ENCODE results near the gene NRDC. TPM values are rescaled to one million over a fixed set of nuclear protein-coding genes. Genes with fewer than 3 reads are reported as not detected.

Gene NRDC, protein sequence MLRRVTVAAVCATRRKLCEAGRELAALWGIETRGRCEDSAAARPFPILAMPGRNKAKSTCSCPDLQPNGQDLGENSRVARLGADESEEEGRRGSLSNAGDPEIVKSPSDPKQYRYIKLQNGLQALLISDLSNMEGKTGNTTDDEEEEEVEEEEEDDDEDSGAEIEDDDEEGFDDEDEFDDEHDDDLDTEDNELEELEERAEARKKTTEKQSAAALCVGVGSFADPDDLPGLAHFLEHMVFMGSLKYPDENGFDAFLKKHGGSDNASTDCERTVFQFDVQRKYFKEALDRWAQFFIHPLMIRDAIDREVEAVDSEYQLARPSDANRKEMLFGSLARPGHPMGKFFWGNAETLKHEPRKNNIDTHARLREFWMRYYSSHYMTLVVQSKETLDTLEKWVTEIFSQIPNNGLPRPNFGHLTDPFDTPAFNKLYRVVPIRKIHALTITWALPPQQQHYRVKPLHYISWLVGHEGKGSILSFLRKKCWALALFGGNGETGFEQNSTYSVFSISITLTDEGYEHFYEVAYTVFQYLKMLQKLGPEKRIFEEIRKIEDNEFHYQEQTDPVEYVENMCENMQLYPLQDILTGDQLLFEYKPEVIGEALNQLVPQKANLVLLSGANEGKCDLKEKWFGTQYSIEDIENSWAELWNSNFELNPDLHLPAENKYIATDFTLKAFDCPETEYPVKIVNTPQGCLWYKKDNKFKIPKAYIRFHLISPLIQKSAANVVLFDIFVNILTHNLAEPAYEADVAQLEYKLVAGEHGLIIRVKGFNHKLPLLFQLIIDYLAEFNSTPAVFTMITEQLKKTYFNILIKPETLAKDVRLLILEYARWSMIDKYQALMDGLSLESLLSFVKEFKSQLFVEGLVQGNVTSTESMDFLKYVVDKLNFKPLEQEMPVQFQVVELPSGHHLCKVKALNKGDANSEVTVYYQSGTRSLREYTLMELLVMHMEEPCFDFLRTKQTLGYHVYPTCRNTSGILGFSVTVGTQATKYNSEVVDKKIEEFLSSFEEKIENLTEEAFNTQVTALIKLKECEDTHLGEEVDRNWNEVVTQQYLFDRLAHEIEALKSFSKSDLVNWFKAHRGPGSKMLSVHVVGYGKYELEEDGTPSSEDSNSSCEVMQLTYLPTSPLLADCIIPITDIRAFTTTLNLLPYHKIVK
- total RNA-seq, result 110 TPM
- 99.5 TPM for polyA plus RNA-seq (ENCODE audit: insufficient read depth, low read depth, low replicate concordance)
- long read RNA-seq, donor 1, transcript NRDC-211 (2 exons, 1,020 nt), result major isoform, 27 of 39 reads
- long read RNA-seq, donor 1, partial matches to known transcripts, result 8 of 39 reads
- long read RNA-seq, donor 1, other reads (novel, unspliced or antisense), result 0 of 39 reads
- long read RNA-seq, donor 2, transcript NRDC-211 (2 exons, 1,020 nt), result major isoform, 29 of 38 reads
- long read RNA-seq, donor 2, partial matches to known transcripts, result 8 of 38 reads
- long read RNA-seq, donor 2, other reads (novel, unspliced or antisense), result 0 of 38 reads
- long read RNA-seq, donor 3, transcript NRDC-211 (2 exons, 1,020 nt), result major isoform, 30 of 33 reads
- long read RNA-seq, donor 3, partial matches to known transcripts, result 0 of 33 reads
- long read RNA-seq, donor 3, other reads (novel, unspliced or antisense), result 0 of 33 reads
- long read RNA-seq, donor 4, transcript NRDC-211 (2 exons, 1,020 nt), result major isoform, 19 of 25 reads
- long read RNA-seq, donor 4, transcript NRDC-201 (31 exons, 3,691 nt), result minor isoform, 5 of 25 reads
- long read RNA-seq, donor 4, partial matches to known transcripts, result 0 of 25 reads
- long read RNA-seq, donor 4, other reads (novel, unspliced or antisense), result 0 of 25 reads
- long read RNA-seq, donor 5, partial matches to known transcripts, result 0 of 4 reads
- long read RNA-seq, donor 5, other reads (novel, unspliced or antisense), result 0 of 4 reads
- long read RNA-seq, donor 6, transcript NRDC-201 (31 exons, 3,691 nt), result minor isoform, 6 of 55 reads
- long read RNA-seq, donor 6, transcript NRDC-211 (2 exons, 1,020 nt), result major isoform, 38 of 55 reads
- long read RNA-seq, donor 6, partial matches to known transcripts, result 9 of 55 reads
- long read RNA-seq, donor 6, other reads (novel, unspliced or antisense), result 0 of 55 reads
- long read RNA-seq, donor 7, transcript NRDC-201 (31 exons, 3,691 nt), result major isoform, 21 of 51 reads
- long read RNA-seq, donor 7, partial matches to known transcripts, result 15 of 51 reads
- long read RNA-seq, donor 7, other reads (novel, unspliced or antisense), result 8 of 51 reads
- long read RNA-seq, donor 8, transcript NRDC-211 (2 exons, 1,020 nt), result major isoform, 19 of 21 reads
- long read RNA-seq, donor 8, partial matches to known transcripts, result 0 of 21 reads
- long read RNA-seq, donor 8, other reads (novel, unspliced or antisense), result 0 of 21 reads
- long read RNA-seq, donor 9, transcript NRDC-211 (2 exons, 1,020 nt), result major isoform, 12 of 18 reads
- long read RNA-seq, donor 9, partial matches to known transcripts, result 5 of 18 reads
- long read RNA-seq, donor 9, other reads (novel, unspliced or antisense), result 0 of 18 reads
- long read RNA-seq, donor 10, transcript NRDC-211 (2 exons, 1,020 nt), result major isoform, 31 of 36 reads
- long read RNA-seq, donor 10, partial matches to known transcripts, result 0 of 36 reads
- long read RNA-seq, donor 10, other reads (novel, unspliced or antisense), result 0 of 36 reads

DNA sequence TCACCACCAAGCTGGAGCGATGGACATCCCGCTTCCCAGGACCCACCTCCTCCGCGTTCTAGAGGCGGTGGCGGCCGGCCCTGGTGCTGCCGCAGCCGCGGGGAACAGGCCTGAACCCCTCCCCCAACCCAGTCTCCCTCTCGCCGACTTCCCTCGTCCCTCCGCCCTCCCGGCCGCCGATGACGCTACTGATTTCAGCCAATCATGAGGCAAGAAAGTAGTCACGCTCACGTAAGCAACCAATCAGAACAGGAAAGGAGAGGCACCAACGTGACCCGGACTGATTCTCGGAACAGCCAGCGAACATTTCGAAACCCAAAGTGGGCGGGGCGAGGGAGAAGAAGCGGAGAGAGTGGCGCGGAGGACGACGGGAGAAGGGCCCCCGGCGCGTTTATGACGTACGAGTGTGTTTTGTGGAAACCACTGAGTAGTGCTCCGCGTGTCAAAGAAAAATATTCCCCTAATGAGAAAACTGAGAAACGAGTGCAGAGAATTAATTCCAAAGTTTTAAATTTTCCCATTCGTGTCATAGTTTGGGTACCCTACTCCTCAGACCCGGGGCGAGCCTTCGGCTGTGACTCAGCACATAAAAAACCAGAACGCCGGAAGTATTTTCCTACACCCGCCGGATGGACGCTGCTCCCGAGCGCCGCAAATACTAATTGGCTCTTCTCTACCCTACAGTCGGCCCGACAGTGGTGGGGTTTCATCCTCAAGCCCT is at the start of gene NRDC:
NRDC (minus strand) TSS at position 112 of the 721 bp plus-strand sequence. CDS start 112 bp downstream, outside the sequence.
- Histone ChIP-seq H3K27ac (ENCODE audit: low read depth in 2 of 2, low read length in 2 of 2) (peak within 1 kb of the TSS; percentile 95 to 98), H3K36me3 (ENCODE audit: control insufficient read depth in 2 of 3, insufficient read depth in 3 of 3, low read length in 3 of 3) (no peaks in the 10 kb centered on the region), H3K4me1 (ENCODE audit: control insufficient read depth in 2 of 3, insufficient read depth in 2 of 3, low read depth in 1 of 3, low read length in 3 of 3) (peaks cover 0 to 6% (median 4%) of the 10 kb centered on the region in 3 donors), H3K27me3 (ENCODE audit: control insufficient read depth, insufficient read depth, low read length) (no peaks in the 10 kb centered on the region), H3K9me3 (ENCODE audit: control insufficient read depth in 2 of 3, insufficient read depth in 1 of 3, low read length in 3 of 3) (no peaks in the 10 kb centered on the region), H3K4me3 (ENCODE audit: low read length in 3 of 3) (peak within 1 kb of the TSS; percentile 92 to 98 (median 96)), H3K9ac (ENCODE audit: low read length in 3 of 3) (peak within 1 kb of the TSS; percentile 95 to 99 (median 95))
- DNase-seq (peak; percentile 100), FAIRE-seq (peak; percentile 98)
- intact Hi-C loops (cut with DNase I), result no loop called here
- TF ChIP-seq, protein P1, sequence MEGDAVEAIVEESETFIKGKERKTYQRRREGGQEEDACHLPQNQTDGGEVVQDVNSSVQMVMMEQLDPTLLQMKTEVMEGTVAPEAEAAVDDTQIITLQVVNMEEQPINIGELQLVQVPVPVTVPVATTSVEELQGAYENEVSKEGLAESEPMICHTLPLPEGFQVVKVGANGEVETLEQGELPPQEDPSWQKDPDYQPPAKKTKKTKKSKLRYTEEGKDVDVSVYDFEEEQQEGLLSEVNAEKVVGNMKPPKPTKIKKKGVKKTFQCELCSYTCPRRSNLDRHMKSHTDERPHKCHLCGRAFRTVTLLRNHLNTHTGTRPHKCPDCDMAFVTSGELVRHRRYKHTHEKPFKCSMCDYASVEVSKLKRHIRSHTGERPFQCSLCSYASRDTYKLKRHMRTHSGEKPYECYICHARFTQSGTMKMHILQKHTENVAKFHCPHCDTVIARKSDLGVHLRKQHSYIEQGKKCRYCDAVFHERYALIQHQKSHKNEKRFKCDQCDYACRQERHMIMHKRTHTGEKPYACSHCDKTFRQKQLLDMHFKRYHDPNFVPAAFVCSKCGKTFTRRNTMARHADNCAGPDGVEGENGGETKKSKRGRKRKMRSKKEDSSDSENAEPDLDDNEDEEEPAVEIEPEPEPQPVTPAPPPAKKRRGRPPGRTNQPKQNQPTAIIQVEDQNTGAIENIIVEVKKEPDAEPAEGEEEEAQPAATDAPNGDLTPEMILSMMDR (IDR thresholded peaks at IDR 0.05; ENCODE audit: borderline replicate concordance, extremely low read depth, insufficient read depth), result no peak

DNA sequence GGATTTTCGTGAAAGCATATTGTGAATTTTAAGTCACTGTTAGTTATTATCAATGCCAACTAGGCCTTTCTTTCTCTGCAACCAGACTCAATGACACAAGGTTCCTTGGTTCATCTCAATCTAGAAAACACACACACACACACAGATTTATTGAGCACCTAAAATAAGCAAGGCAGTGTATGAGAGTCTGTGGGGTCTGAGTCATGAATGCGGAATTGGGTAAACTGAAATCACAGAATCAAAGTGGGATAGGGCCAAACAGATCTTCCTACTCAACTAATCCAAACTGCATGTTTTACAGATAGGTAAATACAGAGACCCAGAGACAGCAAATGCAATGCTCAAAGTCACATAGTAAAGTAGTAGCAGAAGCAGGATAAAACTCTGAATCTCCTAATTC is 48.5 kb upstream of the NRDC start:
- TF ChIP-seq, protein P1 (IDR thresholded peaks at IDR 0.05; ENCODE audit: borderline replicate concordance, extremely low read depth, insufficient read depth), result no peak
- Histone ChIP-seq H3K27ac (ENCODE audit: low read depth in 2 of 2, low read length in 2 of 2) (no peak overlapping the region), H3K4me3 (ENCODE audit: low read length in 3 of 3) (no peak overlapping the region), H3K27me3 (ENCODE audit: control insufficient read depth, insufficient read depth, low read length) (no peaks in the 10 kb centered on the region), H3K4me1 (ENCODE audit: control insufficient read depth in 2 of 3, insufficient read depth in 2 of 3, low read depth in 1 of 3, low read length in 3 of 3) (no peaks in the 10 kb centered on the region), H3K36me3 (ENCODE audit: control insufficient read depth in 2 of 3, insufficient read depth in 3 of 3, low read length in 3 of 3) (no peaks in the 10 kb centered on the region), H3K9ac (ENCODE audit: low read length in 3 of 3) (no peak overlapping the region), H3K9me3 (ENCODE audit: control insufficient read depth in 2 of 3, insufficient read depth in 1 of 3, low read length in 3 of 3) (no peaks in the 10 kb centered on the region)
- intact Hi-C loops (cut with DNase I), result no loop called here
- FAIRE-seq (no peak), DNase-seq (no peak)

Data from kidney (tissue), 22 donors.